CD4-positive, alpha-beta T cell treated with Interleukin-21 for 1 hour (primary cell): ENCODE data around the gene SERGEF.

Source experiments
- DNase-seq: peaks from one replicate; pipeline ENCODE4 v3.0.0-alpha.2; 2020

The SERGEF gene

DNA sequence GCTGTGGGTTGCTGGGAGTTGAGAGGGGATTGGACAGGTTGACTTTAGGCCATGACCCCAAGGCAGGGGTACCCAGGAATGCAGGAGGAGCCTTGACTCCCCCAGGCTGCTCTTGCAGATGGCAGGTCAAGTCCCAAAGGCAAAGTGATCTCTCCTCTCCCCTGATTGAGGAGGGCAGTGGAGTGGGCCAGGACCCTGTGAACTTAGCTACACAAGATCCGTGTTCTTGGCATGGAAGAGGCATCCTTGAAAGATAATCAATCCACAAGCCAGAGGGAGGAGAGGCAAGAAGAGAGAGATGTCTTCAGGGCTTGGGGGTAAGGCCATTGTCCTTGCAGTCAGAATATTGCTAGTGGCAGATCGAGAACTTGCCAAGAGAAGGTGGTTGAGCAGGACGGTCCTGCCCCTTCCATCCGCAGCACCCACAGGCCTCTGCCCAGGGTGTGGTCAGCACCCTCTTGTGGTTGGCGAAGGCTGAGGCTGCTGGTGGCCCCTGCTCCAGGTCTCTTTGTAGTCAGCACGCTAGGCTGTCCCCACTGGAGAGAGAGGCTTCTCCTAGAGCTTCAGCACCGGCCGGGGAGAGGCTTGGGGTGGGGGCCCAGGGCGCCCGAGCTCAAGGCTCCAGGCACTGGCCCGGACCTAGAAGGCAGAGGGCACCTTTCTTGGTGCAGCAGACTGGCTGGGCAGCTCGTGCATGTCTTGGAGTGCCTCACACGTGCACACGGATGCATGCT, 232.8 kb downstream of the SERGEF start:
- DNase-seq, result no peak

DNA sequence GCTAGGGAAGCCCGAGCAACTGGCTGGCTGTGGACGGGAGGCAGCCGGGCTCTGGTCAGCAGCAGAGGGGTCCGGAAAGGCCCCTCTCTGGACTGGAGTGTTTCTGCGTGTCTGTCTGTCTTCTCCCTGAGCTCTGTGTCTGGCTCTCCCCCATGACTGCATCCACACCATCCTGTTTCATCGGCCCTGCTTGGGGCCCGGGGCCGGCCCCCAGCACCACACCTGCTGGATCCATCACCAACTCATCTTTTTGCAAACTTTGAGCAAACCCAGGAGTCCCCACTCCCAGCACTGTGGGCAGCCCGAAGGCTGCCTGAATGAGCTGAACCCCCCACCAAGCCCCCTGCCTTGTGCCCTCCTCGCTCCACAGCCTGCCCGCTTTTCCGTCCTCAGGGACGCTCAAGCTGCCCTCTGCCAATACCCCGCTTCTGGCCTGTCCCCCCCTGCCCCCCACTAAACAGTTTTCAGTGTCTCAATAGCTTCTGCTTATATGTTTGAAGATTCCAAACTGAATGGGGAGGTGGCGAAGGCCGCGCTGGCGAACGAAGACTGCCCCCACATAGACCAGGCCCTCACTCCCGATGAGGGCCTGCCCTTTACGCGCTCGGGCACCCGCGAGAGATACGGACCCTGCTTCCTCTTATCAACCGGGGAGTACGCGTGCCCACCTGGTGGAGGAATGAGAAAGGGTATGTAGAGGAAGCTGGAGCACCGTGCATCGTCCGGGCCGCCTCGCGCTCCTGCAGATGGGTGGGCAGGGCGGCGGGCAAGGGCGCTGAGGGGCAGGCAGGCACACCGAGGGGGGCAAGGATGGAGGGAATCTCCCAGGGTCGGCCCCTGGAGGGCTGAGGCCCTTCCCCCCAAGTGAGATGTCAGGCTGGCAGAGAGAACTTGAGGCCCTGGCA, 233.6 kb downstream of the SERGEF start:
- no peak for DNase-seq

DNA sequence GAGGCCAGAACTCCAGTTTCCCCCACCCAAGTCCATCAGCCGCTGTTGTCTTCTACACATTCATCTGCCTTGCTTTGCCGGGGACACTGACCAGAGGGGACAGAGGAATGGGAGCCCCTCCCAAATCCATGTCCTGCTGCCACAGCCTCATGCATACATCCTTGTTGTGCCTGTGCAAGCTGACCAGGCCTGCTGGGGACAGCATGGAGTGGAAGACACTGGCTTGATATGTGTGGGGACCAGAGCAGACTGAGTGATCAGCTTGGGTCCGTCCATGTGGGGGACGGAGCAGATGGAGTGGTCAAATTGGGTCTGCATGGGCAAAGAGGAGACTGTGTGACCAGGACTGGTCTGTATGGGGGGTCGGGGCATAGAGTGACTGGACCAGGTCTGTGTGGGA, 234.5 kb downstream of the SERGEF start:
- DNase-seq, result no peak

DNA sequence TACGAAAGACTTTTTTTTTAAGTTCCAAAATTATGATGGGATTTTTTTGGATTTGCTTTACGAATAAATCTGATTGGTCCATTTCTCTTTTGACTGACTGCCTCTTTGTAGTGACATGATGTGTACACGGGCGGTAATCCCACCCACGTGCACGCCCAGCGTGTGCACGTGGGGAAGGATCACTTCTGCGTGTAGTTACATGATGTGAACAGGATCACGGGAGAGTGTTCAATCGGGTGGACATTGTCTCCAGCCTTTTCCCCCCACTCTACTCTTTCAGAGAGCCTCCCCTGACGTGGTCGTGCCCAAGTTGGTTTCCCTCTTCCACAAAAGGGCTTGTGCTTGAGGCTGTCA, 235.1 kb downstream of the SERGEF start:
- no peak for DNase-seq

DNA sequence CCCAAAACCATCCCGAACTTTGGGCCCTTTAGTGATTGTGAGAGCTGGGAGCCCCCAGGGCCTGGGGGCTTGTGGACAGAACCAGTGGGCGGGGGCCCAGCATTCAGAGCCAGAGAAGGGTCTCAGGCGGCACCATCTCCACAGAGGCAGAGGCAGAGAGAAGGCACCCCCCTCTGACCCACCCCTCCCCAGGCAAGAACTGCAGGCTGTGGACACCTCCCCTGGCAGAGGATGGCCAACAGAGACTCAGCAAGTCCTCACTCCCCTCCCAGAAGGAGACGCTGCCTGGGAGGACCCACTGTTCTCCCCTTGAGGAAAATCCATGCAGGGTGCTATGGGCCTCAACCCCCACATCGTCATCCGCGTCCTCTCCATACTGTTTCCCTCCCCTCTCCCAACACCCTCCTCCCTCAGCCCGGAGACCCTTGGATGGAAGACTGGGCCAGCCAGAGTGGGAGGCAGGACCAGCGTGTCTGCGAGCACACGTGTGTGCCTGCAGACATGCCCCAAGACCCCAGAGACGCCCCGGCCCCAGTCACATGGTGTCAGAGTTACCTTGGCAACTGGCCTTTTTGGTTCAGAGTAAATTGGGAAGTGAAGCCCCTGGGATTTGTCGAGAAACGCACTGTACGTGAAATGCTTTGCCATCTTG, 235.6 kb downstream of the SERGEF start:
- DNase-seq, result no peak

DNA sequence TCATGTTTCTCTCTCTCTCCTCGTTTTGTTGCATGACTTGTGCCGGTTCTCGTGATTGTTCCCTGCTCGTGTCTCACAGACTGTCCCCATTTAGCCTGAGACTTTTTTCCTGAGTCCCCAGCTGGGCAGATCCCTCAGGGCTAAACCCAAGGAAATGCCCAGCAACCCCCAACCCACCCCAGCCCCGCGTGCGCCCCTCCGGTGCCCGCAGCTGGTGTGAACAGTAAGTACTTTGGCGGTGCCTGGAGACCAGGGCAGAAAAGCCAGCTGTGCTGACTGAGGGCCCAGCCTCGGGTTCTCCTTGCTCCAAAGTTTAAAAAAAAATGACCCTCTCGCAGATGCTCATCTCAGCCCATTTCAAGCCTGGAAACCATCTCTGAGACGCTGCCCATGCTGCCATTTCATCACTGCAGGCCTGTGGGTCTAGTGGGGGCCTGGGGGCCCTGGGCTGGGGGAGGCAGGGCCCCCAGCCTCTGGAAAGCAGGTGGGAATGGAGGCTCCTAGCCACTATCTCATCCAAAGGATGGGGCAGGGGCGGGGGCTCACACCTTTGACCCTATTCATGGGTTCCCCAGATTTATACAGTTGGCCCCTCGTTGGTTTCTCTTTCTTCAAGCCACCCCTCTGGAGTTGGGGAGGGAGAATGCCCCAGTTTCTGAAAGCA, 236.5 kb downstream of the SERGEF start:
- DNase-seq, result no peak

DNA sequence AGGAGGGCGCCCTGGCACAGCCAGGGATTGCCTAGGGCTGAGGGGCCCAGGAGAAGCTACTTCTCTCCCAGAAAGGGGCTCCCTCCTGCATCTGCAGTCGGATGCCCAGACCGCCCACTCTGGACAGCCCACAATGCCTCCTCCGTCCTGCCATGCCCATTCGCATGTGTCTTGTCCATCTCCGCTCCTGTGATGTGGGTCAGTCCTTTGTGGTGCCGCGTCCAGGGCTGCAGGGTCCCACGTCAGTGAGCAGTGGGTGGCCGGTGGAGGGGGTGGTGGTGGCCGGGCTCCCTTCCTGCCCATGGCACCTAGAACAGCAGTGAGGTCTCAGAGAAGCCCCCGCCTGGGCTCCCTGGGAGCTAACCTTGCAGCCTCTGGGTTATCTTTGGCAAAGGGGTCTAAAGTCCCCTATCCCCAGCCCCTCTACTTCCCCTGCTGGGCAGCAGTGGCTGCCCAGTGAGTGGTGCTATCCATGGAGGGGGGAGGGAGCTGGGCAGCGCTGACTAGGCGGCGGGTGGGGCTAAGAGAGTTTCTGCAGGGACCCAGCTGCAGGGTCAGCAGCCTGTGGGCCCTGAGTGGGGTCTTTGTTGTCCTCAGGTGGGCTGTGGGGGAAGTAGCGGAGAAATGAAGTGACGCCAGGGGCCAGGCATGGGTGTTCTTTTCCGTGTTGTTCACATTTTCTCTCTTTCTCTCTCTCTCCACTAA, 237.2 kb downstream of the SERGEF start:
- DNase-seq, result no peak

DNA sequence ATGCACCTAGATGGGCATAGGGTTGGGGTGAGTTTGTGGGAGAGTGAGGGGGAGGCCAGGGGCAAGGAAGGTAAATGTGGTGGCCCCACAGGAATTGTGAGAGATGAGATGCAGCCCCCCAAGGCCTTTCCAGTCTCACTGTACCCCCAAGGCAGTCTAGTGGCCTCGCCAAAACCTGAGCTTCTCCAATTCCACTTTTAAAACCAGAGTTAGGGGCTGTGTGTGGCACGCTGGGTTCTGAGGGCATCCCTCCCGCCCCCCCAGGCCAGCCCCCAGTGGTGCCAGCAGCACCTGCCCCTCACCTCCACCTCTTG, 237.9 kb downstream of the SERGEF start:
- no peak for DNase-seq

DNA sequence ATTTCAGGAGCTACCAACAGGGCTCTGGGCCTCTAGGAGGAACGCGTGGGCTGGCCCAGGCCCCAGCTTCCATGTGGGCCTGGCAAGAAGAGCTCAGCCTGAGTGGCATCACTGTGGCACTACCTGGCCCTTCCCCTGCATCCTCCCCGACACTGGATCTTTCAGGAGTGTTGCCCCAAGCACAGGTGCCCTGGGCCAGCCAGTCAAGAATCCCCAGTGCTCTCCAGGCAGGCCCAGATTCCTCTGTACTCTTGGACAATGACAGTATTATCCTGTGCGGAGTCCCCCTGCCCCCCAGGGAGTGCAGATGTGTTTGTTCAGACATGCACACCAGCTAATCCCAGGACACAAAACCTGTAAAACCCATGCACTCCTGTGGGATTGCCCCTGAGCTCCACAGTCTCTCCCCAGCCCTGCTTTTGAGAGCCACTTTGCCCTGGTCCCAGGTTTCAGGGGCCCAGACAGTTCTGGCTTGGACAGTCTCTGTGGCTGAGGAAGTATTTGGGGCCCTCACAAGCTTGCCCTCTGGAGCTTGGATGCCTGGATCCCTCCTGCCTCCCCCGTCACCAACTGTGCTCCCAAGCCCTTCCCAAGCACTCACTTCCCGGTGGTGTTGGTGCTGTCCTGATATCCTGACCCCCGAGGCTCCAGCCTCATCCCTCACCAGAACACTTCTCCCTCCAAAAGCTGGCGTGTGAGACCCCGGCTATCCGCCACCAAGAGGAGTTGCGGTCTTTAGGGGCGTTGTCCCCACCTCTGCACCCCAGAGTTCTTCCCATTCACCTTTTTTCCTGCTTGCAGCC, 238.4 kb downstream of the SERGEF start:
- DNase-seq, result no peak

DNA sequence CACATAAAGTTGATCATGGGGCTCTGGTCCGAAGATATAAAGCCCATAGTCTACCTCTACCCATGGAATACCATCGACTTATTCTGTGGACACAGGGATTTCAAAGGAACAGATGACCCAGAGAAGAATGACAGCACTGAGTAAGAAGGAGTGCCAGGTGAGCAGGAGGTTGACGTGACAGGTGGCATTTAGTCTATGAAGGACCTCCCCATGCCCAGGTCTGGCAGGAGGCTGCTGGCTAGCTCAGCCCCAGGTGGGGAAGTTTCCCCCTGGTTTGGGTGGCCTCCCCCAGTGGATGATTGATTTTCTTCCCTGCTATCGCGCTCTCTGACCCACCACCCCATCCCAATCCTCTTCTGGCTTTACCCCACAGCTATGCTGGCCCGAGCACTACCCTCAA, 239.2 kb downstream of the SERGEF start:
- DNase-seq, result no peak

DNA sequence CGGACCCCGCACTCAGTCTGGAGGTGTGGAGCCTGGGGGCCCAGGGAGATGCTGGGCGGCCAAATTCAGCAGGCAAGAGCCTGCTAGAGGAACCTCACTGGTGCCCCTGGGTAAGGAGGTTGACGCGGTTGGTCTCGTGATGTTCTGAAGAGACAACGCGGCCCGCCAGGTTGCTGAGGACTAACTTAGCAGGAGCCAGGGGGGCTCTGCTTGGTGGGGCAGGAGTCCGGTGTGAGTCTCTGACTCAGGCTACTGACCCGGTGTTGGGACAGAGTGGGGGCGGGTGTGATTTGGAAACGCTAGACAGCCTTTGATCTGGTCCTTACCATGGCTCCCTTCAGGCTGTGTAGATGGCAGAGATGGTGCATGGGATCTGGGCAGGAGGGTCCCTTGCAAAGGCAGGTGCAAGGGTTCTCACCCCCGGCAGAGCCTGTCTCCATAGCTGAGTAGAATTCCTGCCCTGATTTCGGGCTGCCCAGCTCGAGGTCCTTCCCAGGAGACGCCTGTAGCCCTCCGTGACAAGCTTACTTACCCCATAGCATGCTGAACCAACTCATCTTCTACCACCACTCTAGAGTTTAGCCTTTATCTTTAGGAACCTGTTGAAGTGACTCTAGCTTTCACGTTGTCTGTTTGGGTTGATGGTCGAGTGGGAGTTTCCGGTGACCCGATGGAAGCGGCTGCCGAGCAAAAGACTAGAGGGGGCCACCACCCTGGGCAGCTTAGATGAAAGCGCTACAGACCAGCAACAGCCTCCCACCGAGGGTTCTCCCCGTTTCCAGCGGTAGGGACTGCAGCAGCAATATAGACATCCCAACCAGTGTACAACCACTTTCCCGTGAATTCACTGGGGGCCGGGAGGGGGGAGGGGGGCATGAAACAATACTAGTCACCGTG, 239.9 kb downstream of the SERGEF start:
- DNase-seq, result no peak

DNA sequence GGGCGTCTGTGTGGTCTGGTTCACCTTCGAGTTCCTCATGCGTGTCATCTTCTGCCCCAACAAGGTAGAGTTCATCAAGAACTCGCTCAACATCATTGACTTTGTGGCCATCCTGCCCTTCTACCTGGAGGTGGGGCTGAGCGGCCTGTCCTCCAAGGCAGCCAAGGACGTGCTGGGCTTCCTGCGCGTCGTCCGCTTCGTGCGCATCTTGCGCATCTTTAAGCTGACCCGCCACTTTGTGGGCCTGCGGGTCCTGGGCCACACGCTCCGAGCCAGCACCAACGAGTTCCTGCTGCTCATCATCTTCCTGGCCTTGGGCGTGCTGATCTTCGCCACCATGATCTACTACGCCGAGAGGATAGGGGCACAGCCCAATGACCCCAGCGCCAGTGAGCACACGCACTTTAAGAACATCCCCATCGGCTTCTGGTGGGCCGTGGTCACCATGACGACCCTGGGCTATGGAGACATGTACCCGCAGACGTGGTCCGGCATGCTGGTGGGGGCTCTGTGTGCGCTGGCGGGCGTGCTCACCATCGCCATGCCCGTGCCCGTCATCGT, 240.9 kb downstream of the SERGEF start:
- no peak for DNase-seq

DNA sequence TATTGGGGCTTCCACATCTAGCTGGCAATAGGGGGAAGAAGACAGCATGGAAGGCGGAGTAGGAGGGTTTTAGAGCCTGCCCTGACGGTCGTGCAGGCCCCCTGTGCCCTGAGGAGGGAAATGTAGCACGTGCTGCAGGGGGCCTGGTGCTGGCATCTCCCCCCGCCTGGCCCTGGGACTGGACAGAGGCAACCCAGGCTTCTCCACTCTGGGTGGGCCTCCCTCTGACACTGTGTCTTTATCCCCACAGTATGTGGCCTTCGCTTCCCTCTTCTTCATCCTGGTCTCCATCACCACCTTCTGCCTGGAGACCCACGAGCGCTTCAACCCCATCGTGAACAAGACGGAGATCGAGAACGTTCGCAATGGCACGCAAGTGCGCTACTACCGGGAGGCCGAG, 241.4 kb downstream of the SERGEF start:
- no peak for DNase-seq

DNA sequence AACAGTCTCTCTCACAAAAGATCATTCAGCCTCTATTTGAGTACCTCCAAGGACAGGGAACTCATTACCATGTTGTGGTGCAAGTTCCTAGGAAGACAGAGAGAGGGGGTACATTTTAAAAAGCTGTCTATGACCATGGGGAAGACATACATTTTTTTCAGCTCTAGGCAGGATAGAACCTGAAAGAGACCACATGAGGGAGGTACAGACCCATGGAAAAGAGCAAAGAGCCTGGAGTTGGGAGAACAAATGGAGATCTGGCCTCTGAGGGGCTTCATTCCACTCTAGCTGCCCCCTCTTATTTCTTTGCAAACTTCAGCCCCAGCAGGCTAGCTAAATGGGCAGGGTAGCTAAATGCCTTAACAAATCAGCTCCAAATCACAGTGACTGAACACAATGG, 241.9 kb downstream of the SERGEF start:
- DNase-seq, result no peak

DNA sequence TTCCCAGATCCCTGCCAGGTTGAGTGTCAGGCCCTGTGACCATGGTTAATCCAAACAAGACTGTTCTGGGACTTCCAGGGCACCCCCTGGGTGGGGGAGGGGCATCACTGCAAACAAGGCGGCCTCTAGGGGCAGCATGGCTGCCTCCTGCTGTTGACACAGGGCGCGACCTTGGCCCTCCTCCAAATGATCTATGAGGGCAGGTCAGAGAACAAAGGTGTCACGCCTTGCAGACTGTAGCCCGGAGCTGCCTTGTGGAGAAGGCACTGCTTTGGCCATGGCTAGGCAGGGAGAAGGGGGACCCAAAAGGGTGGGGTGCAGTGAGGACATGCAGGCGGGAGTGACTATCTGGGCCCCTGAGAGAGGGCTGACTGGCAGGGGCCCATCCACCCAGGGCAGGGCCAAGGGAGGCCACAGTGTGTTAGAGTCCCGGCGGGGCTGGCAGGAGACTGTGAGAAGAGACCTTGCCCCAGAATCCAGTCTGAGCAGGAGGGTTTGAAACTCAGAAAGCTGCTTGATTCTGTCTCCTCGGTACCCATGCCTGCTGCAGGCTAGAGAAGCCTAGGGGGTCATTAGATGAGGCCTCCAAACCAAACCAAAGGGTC, 242.7 kb downstream of the SERGEF start:
- DNase-seq, result no peak

DNA sequence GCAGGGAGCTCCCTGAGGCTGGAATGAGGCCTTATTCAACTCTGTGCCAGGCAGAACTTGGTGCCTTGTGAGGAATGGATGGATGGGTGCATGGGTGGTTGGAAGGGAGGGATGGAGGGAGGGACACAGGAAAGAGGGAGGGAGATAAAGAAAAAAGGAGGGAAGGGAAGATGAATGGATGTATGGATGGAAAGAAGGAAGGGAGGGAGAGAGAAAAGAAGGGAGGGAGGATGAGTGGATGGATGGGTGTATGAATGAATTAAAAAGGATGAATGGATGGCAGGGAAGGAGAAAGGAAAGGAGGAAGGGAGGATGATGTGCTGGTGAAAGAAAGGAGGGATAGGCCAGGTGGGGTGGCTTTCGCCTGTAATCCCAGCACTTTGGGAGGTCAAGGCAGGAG, 243.6 kb downstream of the SERGEF start:
- DNase-seq, result no peak

DNA sequence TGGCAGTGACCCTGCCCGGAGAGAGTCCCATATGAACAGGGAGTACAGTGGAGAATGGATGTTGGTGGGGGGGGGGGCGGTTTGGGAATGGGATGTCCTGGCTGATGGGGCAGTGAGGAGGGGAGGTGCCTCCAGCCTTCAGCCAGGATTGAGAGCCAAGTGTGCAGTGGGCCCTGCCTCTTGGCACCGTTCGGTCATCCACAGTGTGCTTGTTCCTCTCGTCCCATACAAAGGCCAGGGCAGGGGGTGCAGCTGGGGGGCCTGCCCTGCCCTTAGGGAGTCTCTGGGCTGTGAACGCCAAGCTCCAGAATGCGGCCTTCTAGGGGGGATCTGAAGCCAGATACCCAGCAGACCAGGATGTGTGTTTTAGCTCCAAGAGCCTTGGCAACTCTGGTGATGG, 244.3 kb downstream of the SERGEF start:
- no peak for DNase-seq

DNA sequence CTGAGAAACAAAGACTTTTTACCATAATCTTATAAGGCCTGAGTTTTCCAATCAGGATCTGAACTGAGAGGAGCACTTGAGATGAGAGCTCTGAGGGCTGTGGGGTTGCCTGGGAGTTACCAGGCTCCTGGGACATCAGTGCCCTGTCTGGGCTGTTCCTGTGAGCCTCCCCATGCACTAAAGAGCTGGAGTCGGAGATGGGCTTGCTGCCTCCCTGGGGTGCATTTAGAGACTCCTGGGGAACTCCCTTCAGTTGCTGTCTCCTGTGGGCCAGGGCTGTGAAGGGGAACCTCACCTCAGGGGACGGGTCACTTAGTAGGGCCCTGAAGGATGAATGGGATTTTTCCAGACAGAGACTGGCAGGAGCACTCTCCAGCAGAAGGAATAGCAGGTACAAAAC, 244.9 kb downstream of the SERGEF start:
- DNase-seq, result no peak

DNA sequence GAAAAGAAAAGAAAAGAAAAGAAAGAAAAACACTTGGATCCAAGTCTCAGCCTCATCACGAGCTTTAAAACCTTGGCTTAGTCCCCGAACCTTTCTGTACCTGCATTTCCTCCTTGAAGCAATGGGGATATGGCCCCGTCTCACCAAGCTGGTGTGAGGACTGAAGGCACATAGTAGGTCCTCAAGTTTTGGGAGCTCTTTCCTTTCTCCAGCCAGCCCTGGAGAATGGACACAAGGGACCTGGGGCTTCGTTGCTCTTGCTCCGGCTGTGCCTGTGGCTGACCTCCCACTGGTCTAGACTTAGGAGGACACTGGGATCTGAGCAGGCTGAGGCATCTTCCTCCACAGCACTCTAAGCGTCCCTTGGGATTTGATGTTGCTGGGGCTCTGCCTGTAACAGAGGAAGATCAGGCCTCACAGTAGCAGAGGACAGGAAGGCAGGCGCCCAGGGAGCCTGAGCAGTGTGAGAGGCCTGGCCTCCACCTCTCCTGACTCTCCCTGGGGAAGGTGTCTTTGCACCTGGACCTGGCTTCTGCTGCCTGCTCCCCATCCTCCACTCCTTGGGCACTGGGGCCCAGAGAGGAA, 245.5 kb downstream of the SERGEF start:
- DNase-seq, result no peak

DNA sequence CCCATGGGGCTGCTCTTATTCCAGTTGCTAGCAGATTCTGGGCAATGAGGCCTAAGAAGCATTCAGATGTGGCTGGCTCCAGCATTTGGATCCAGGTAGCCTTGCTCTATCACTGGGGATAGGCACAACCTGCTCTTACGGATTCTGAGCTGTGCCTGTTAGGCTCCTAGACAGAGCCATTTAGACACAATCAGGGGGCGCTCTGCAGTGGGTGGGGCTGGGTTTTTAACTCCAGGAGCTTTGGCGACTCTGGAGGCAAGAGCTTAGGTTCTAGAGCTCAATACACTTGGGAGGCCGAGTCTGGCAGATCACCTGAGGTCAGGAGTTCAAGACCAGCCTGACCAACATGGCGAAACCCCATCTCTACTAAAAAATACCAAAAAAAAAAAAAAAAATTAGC, 246.3 kb downstream of the SERGEF start:
- DNase-seq, result no peak
